RWPE2 (cell line): Measurements from ENCODE around the gene STRBP.
"Not testable (repeated sequence)": the region's sequence is repeated elsewhere in the genome, so short reads cannot be mapped to it uniquely, and the experiment has no call there.

Source experiments
- ATAC-seq: fragments of 200-7000 bp; cut with Tn5 transposase; 3 replicates; pipeline ENCODE4 v1.9.1; 2021; ENCODE audit warnings: low read depth
- DNase-seq: peaks from one replicate; pipeline ENCODE4 v3.0.0-alpha.2; 2020; ENCODE audit warnings: low spot score
- H3K27ac ChIP-seq: fragments of 450-650 bp; 2 replicates; pipeline ENCODE4 v1.5.1; 2017; ENCODE audit warnings: mild to moderate bottlenecking; ENCODE audit not compliant: poor library complexity, severe bottlenecking
- H3K27me3 ChIP-seq: fragments of 250-450 bp; sonication (Bioruptor Pico); 2 replicates; pipeline ENCODE4 v1.5.1; 2021; ENCODE audit warnings: mild to moderate bottlenecking, moderate library complexity; ENCODE audit not compliant: insufficient read depth, poor library complexity, severe bottlenecking
- H3K36me3 ChIP-seq: fragments of 250-450 bp; sonication (Bioruptor Pico); 2 replicates; pipeline ENCODE4 v1.5.1; 2020; ENCODE audit warnings: low read depth, mild to moderate bottlenecking, moderate library complexity
- H3K4me1 ChIP-seq: fragments of 250-450 bp; sonication (Bioruptor Pico); 2 replicates; pipeline ENCODE4 v1.5.1; 2021; ENCODE audit warnings: mild to moderate bottlenecking, moderate library complexity; ENCODE audit not compliant: insufficient read depth, poor library complexity, severe bottlenecking
- H3K4me3 ChIP-seq: fragments of 250-450 bp; sonication (Bioruptor Pico); 2 replicates; pipeline ENCODE4 v1.5.1; 2021; ENCODE audit warnings: mild to moderate bottlenecking, moderate library complexity; ENCODE audit not compliant: severe bottlenecking
- H3K9me3 ChIP-seq: fragments of 250-450 bp; sonication (Bioruptor Pico); 2 replicates; pipeline ENCODE4 v1.5.1; 2021; ENCODE audit warnings: mild to moderate bottlenecking, moderate library complexity; ENCODE audit not compliant: severe bottlenecking
- CTCF ChIP-seq: fragments of 450-650 bp; IDR thresholded peaks from one replicate; pipeline ENCODE4 v1.5.1; 2017; ENCODE audit warnings: mild to moderate bottlenecking, moderate library complexity; ENCODE audit not compliant: poor library complexity, severe bottlenecking

Gene STRBP

GRCh38 chr9:123251741-123252140, 16.6 kb downstream of the STRBP start:
- H3K9me3 ChIP-seq = no peaks in the 10 kb centered on the region
- no peak for DNase-seq
- H3K4me1 ChIP-seq = no peaks in the 10 kb centered on the region
- H3K4me3 ChIP-seq = no peak overlapping the region
- no peak overlapping the region for H3K27ac ChIP-seq
- ATAC-seq = no peak
- TF ChIP-seq CTCF = no peak
- no peaks in the 10 kb centered on the region for H3K27me3 ChIP-seq
- H3K36me3 ChIP-seq = no peaks in the 10 kb centered on the region

- Histone ChIP-seq H3K36me3 (no peaks in the 10 kb centered on the region), H3K27ac (no peak overlapping the region), H3K4me1 (no peaks in the 10 kb centered on the region), H3K27me3 (no peaks in the 10 kb centered on the region), H3K9me3 (no peaks in the 10 kb centered on the region), H3K4me3 (no peak overlapping the region)
- no peak for TF ChIP-seq CTCF
- ATAC-seq = no peak
- DNase-seq = no peak
These were observed 17.1 kb downstream of the STRBP start for GRCh38 chr9:123251324-123251723.

- H3K4me1 ChIP-seq = no peaks in the 10 kb centered on the region
- H3K27ac ChIP-seq = no peak overlapping the region
- ATAC-seq (no peak), DNase-seq (no peak)
- no peaks in the 10 kb centered on the region for H3K27me3 ChIP-seq
- no peaks in the 10 kb centered on the region for H3K36me3 ChIP-seq
- H3K9me3 ChIP-seq = no peaks in the 10 kb centered on the region
- H3K4me3 ChIP-seq = no peak overlapping the region
- TF ChIP-seq CTCF = no peak
These were observed 17.9 kb downstream of the STRBP start for GRCh38 chr9:123250504-123250903.

- not testable (repeated sequence) for H3K27me3 ChIP-seq, H3K4me1 ChIP-seq, ATAC-seq, H3K27ac ChIP-seq, H3K4me3 ChIP-seq, H3K36me3 ChIP-seq, H3K9me3 ChIP-seq, DNase-seq
These were observed 19.2 kb downstream of the STRBP start for GRCh38 chr9:123249162-123249561.

- Histone ChIP-seq H3K27ac (no peak overlapping the region), H3K27me3 (no peaks in the 10 kb centered on the region), H3K9me3 (no peaks in the 10 kb centered on the region), H3K4me3 (no peak overlapping the region), H3K36me3 (no peaks in the 10 kb centered on the region), H3K4me1 (no peaks in the 10 kb centered on the region)
- no peak for TF ChIP-seq CTCF
- ATAC-seq (no peak), DNase-seq (no peak)
These were observed 19.8 kb downstream of the STRBP start for GRCh38 chr9:123248630-123249029.
